ENCODE measurements around the gene BCL7A.
"Not testable (repeated sequence)": the region's sequence is repeated elsewhere in the genome, so short reads cannot be mapped to it uniquely, and the experiment has no call there.

BCL7A gene

DNA sequence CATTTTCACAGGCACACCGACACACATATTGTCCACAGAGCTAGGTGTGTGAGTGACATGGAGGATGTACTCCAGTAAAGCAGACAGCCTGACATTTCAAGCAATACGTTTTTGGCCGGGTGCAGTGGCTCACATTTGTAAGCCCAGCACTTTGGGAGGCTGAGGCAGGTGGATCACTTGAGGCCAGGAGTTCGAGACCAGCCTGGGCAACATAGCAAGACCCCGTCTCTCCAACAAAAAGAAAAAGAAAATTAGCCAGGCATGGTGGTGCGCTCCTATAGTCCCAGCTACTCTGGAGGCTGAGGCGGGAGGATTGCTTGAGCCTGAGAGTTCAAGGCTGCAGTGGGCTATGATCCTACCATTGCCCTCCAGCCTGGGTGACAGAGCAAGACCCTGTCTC, 34.7 kb downstream of the BCL7A start:
- not testable (repeated sequence) for DNase-seq (ENCODE audit: low read depth)

DNA sequence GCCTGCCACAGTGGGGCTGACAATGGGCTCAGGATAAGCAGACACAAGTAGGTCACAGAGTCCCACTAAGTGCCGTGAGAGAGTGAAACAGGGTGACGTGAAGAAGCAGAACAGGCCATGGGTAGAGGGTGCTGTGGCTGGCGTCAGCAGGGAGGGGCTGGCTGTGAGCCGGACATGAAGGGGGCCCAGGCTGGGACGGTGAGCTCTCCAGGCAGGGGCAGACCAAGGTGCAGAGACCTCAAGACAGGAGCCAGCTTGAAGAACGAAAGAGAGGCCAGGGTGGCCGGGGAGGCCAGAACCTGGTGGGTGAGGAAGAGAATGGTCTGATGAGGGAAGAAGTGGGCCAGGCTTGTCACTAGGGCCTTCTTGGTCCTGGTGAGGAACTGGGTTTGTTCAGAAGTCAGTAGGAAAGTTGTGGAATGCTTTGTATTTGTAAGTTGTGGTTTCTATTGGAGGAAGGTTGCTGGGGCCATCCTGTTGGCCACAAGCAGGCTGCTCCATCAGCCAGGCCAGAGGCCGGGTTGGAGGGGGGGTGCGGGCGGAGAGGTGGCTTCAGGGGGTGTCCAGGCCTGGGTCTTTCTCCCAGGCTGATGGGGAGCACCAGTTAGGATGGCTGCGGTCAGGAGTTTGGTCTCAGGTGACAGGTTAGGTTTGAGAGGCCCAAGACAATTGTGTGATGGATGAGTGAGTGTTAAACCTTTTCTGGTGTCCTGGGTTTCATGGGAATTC, 35.5 kb downstream of the BCL7A start:
- no peak for DNase-seq (ENCODE audit: low read depth)

DNA sequence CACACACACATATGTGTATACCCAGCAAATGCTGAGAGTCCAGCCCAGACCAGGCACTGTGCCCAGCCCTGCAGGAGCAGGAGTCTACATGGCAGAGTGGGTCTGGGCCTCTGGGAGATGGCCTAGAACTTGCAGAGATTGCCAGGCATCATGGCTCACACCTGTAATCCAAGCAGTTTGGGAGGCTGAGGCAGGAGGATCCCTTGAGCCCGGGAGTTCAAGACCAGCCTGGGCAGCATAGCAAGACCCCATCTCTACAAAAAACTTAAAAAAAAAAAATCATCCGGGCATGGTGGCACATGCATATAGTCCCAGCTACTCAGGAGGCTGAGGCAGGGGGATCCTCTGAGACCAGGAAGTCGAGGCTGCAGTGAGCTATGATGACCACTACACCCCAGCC, 36.1 kb downstream of the BCL7A start:
- DNase-seq (ENCODE audit: low read depth) = no peak

DNA sequence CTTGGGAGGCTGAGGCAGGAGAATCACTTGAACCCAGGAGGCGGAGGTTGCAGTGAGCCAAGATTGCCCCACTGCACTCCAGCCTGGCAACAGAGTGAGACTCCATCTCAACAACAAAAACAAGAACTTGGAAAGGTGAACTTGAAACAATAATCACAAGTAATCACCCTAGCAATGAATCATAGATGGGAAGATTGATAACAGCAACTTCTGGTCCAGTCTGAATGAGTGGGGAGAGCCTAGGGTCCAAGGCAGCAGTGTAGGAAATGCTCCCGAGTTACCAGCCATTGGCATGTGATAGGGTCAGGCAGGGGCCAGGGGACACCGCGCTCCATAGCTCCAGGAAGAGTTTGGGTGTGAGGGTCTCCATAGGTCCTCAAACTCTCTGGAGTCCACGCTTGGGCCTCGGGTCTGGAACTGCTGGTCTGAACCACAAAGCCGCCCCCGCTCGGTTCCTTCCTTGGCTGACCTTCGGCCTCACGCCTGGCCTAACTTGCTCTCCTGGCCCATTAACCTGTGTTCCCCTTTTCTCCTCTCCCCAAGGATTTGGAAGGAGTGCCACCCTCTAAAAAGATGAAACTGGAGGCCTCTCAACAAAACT, 37.0 kb downstream of the BCL7A start:
- no peak for DNase-seq (ENCODE audit: low read depth)

DNA sequence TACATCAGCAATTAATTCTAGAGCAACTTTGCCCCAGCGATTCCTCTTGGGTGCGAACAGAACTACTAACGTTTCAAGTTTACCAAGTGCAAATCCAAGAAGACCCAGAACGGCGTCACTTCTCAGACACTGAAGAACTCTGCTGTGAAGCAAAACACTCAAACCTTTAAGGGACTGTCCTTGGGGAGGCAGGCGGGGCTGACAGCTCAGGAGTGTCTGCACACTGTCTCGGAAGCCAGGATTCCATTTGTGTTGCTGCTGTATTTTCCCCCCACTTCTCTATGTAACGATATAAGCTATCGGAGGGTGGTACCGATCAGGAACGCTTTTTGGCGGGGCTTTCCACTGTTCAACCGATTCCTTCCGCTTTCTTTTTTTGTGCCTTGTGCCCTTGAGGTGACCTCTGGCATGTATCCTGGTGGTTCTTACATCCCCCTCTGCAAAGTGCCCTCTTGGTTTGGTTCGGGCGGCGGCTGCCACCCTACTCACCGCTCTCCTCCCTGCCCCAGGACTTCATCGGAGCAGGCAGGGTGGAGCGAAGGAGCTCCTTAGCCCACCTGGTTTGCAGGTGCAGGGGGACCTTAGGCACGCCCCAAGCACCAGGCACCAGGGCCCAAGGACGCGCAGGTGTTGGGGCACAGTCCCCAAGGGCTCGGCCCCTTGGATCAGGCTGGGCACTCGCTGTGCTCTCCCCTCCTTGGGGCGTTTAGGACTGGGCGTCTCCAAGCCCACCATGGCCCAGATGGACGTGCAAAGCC, 37.7 kb downstream of the BCL7A start:
- no peak for DNase-seq (ENCODE audit: low read depth)

DNA sequence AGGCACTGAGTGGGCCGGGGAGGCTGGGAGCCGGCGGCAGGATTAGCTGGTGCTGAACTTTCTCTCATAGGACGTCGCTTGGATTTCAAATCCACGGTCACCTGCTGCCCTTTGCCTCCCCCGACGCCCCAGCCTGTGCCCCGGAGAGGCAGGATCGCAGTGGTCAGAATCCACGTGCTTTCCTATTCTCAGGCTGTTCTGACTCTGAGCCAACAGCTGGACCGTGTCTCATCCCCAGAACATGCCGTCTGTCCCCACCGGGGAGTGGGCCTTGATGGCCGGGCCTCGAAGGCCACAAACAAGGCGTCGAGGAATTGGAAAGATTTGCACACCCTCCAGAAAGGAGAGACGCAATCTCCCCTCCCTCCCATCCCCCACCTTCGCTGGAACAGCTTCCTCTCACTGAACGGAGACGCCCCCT, 38.4 kb downstream of the BCL7A start:
- no peak for DNase-seq (ENCODE audit: low read depth)

DNA sequence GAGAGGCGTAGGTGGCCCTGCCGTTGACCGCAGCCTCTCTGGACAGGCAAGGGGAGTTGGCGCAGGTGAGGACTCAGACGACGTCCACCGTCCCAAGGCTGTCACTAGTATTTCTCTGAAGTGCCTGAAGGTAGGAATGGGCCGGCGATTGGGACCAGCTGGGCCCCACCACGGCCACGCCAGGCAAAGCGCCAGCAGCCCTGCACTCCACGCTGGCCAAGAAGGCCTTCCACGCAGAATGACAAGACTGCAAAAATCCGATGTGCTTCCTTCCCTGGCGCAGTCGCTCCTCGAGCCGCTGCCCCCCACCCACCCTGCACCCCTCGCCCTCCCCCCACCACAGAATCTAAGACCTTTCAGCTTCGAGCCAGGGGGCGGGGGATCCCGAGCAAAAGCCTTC, 39.6 kb downstream of the BCL7A start:
- no peak for DNase-seq (ENCODE audit: low read depth)

DNA sequence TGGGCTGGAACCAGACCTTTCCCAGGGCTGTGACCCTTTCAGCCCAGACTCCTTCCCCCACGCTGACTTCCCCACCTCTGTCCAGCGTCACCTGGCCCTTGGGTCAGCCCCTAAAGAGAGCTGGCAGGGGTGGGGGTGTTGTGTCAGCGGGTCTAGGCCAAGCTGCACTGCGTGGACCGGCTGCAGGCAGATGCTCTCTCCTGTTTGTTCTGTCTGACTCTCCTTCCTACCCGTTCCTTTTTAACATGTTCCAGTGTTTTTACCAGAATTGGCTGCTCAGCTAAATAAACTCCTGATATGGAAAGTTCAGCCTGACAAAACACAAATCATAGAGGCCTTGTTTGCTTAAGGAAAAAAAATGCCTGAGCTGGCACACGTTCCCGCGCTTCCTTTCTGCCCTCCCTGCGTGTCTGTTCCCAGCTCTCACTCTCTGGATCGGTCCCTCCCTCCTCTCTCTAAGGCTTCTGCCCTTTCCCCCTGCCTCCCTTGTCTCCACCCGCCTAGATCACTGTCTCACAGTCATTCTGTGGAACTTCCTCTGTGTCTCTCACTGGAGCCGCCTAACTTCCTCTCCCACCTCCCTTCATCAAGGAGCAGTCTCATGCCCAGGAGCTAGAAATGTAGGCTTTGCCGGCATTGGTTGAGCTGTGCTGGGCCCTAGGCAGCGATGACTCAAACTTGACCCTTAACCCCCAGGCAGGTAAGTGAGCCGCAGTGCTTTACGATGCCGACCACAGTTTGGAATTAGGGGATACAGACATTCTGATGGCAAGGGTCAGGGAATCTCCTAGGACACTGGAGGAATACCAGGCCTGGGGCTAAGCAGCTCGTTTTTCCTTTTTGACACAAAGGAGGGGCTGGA, 41.4 kb downstream of the BCL7A start:
- DNase-seq (ENCODE audit: low read depth) = no peak

DNA sequence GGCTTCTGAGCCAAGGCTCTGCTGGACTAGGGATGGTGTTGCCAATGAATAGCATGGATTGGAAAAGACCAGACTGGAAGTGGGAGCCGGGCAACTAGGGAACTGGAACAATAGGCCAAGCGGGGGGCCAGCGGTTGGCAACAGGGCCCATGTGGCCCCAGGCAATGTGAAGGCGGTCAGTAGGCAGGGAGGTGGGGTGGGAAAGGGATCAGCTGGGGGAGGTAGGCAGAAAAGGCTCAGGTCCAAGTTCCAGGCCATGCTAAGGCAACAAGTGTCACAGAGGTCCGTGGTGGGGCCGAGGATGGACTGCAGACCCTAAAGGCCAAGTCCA, 42.0 kb downstream of the BCL7A start:
- no peak for DNase-seq (ENCODE audit: low read depth)

DNA sequence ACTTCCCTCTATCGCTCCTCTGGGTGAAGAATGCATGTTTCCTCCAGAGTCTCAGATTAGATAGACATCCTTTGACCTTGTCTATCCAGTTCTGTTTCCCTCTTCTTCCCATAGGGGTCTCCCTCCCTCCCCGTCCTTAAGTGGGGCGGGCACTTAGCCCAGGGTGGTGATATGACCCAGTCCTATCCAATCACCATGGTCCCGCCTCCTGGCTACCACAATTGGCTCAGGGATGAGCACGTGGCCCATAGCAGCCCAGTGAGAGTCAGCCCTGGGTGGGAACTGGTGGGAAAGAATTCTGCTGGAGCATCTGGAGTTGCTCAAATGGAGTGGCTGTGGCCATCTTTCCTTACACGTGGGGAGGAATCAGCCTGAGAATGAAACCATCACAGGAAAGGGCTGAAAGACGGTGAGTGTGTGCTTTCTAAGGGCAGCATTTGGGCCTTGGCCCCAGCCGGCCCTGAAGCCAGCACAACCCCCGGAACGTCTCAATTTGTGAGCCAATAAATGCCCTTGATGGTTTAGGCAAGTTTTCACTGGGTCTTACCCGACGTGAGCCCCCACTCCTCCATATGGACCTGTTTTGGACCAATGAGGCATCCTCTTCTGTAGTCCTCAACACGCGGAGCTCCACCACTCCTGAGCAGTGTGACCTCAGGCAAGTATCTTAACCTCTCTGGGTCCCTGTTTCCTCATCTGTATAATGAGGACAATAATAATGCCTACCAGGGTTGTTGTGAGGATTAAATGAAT, 42.5 kb downstream of the BCL7A start:
- DNase-seq (ENCODE audit: low read depth) = no peak

DNA sequence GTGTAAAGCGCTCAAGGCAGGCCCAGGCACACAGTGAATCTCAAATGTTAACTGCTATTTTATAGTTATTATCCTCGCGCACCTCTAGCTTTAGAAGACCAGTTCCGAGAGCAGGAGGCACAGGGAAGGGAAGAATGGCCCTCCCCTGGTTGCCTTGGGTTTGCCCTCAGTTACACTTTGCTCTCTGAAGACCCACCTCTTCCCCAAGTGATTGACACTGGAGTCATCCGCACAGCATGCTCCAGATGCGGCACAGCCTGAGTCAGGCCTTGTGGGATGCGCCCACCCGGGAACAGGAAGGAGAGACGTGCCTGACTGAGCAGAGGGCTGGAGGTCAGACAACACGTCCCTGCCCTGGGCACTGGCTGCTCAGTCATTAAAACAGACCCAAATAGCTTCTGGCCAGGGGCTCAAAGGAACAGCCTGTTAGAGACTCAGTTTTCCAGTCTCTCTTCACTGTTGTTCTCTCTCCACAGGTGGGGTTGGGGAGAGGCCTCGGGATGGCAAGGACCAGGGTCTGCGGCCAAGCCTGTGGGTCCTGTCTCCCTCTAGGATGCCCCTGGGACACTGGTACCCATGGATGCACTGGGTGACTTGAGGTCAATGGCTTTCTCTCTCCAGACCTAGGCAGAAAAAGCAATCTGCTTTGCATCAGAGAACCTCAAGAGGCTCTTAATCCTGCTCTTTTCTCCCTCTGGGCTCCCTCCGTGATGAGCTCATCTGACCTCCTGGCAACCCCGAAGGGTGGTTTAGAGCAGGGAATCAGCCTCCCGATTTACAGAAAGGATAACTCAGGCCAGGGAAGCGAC, 43.3 kb downstream of the BCL7A start:
- DNase-seq (ENCODE audit: low read depth) = no peak

DNA sequence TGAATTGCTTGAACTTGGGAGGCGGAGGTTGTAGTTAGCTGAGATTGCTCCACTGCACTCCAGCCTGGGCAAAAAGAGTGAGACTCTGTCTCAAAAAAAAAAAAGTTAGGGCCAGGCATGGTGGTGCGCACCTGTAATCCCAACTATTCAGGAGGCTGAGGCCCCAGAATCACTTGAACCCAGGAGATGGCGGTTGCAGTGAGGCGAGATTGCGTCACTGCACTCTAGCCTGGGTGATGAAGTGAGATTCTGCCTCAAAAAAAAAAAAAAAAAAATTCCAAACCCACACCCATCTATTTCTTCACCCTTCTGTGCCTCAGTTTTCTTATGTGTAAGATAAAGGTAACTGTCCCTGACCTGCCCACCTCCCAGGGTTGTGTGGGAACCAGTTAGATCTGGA, 45.9 kb downstream of the BCL7A start:
- DNase-seq (ENCODE audit: low read depth) = no peak

DNA sequence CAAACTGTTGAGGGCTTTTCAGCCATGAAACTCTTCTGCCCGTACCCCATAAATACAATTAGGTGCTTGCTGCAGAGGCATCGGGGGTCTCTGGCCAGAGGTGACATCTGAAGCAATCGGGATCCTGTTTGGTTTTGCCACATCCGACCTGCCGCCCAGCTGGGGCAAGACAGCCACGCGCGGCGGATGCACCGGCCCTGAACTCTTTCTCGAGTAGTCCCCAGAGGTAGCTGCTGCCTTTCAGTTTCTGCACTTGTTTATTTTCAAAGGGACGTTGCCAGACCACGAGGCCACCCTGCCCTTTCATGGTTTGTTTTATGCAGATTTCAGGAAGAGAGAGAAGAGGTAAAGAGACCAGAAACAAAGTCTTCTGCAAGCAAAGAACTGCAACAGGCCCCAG, 46.3 kb downstream of the BCL7A start:
- no peak for DNase-seq (ENCODE audit: low read depth)

DNA sequence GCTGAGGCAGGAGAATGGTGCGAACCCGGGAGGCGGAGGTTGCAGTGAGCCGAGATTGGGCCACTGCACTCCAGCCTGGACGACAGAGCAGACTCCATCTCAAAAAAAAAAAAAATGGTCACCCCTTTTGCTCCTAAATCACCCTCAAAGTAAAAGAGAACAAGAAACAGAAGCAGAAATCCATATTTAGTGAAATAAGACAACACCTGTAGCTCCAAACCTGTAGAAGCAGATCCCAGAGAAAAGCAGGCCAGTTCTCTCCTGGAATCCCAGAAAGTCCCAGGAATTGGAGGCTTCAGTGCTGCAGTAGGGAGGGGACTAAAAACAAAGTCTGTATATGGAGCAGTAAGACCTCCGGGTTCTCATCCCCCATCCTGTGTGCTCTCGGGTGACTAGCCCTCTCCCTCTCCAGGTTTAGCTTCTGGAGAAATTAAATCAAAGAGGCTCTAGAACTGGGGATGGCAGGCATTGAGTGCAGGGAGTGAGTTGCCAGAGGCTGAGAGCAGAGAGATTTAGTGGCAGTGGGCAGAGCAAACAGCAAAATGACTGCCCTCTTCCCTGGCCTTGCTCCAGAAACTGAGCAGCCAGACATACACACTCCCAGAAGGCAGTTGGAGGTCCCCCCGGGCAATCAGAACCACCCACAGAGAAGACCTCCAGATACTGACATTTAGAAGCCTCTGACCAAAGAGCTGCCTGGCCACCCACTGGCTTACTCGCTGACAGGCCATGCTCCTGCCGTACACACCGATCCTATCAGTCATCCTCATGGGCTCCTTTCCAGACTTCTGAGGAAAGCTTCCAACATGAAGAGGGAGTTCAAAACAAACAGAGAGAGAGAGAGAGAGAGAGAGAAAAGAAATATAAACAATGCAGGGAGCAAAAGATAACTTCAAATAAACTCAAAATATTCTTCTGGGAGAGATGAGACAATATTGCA, 50.6 kb downstream of the BCL7A start:
- DNase-seq (ENCODE audit: low read depth) = no peak

DNA sequence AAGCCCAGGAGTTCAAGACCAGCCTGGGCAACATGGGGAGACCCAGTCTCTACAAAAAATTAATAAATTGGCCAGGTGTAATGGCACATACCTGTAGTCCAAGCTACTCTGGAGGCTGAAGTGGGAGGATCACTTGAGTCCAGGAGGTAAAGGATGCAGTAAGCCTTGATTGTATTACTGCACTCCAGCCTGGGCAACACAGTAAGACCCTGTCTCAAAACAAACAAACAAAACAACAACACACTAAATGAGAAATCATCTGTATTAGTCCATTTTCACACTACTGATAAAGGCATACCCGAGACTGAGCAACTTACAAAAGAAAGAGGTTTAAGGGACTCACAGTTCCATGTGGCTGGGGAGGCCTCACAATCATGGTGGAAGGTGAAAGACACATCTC, 52.1 kb downstream of the BCL7A start:
- DNase-seq (ENCODE audit: low read depth) = no peak

DNA sequence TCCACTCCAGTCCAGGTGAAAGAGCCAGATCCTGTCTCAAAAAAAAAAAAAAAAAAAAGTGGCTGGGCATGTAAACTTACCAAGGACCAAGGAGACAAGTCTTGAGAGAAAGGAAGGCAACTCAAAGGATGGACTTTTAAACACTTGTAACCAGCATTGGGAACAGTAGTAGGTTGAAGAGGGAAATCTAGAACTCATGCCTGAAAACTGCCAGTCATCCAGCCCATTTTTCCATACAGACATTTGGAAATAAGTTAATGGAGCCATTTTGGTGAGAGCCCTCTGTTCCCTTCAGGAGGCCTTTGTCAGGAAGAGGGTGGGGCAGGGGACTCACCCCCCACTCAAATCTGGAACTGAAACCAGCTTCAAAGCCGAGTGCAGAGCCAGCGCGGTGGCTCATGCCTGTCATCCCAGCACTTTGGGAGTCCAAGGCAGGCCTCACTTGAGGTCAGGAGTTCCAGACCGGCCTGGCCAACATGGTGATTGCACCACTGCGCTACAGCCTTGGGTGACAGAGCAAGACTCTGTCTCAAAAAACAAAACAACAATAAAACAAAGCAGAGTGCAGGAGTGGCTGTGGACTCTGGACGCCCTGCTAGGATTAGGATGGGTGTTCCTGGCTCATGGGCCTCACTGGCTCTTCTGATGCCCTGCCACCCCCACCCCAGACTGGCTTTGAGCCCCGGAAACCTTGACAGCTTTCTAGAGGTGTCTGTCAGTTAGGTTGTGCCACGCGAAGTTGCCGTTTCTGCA, 55.2 kb downstream of the BCL7A start:
- no peak for DNase-seq (ENCODE audit: low read depth)

DNA sequence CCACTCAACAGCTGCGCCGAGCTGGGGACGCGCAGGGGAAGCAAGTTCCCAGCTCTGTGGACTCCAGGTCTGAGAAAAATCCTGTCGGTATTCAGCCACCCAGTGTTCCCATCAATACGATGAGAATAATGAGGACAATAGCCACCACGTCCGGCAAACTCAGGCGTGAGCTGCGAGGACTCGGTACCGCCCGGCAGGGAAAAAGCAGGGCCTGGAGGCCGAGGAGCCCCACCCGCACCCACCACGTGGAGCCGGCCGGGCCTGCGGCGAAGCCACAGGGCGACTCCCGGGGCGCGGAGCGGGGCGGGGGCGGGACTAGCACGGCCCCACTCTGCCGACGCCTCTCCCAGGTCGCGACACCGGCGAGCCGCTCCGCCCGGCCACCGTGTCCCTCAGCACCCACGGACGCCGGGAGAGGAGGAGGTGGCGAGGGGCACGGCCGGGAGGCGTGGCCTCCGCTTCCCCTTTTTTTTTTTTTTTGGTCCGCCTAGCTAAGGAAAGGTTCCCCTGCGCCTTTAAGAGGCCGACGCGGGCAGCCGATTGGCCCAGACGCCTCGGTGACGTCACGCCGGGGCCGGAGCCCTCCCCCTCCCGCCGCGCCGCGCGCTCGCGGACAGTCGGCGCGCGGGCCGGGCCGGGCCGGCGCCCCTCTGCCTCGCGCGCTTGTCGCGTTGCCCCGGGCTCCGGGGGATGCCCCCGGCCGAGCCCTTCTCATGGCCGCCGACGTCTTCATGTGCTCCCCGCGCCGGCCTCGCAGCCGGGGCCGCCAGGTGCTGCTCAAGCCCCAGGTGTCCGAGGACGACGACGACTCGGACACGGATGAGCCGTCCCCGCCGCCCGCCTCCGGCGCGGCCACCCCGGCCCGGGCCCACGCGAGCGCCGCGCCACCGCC, 56.7 kb downstream of the BCL7A start, which contains the start of gene MLXIP:
TSS of gene MLXIP (plus strand) at position 616 of the 892 bp plus-strand sequence. CDS start at position 714, 98 bp downstream.
- DNase-seq (ENCODE audit: low read depth) = peak; percentile 69

DNA sequence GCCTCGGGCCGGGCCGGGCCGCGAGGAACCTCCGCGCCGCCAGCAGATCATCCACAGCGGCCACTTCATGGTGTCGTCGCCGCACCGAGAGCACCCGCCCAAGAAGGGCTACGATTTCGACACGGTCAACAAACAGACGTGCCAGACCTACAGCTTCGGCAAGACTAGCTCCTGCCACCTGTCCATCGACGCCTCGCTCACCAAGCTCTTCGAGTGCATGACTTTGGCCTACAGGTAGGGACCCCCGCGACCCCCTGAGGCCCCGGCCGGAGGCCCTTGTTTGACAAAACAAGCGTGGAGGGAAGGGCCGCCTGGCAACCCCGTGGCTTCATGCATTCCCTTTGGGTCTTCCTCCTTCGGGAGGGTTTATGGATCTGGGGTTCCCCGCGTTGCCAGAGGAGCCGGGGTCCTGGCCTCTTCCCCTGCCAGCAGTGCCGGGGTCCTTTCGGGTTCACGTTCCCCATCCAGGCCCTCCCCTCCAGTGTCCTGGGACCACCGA, 57.4 kb downstream of the BCL7A start:
- no peak for DNase-seq (ENCODE audit: low read depth)
